CD14-positive monocyte (primary cell): ENCODE measurements around the gene ZIM2. TPM values are rescaled to one million over a fixed set of nuclear protein-coding genes. Genes with fewer than 3 reads are reported as not detected.

Experiments
- DNase-seq, 3 donors: peaks; one replicate each; pipeline ENCODE4 v3.0.0-alpha.2; 2011 to 2022
- H2AFZ ChIP-seq: 2 replicates; pipeline ENCODE4 v1.6.0; 2012; ENCODE audit warnings: mild to moderate bottlenecking, low read depth, low read length, inconsistent platforms; ENCODE audit not compliant: insufficient read depth, poor library complexity, severe bottlenecking
- H3K27ac ChIP-seq, 2 donors: 1 replicate in 1 of 2; 2 replicates in 1 of 2; pipeline ENCODE4 v1.5.1; 2012 to 2013; ENCODE audit warnings: low read length in 2 of 2, control low read depth in 1 of 2, inconsistent platforms in 1 of 2, low read depth in 1 of 2, mild to moderate bottlenecking in 1 of 2
- H3K27me3 ChIP-seq, 2 donors: one replicate each; pipeline versions ENCODE4 v1.6.0 to v1.6.1; 2011 to 2013; ENCODE audit warnings: low read length in 2 of 2; ENCODE audit not compliant: control insufficient read depth in 2 of 2, insufficient read depth in 2 of 2
- H3K36me3 ChIP-seq, 2 donors: replicated peaks in 1 of 2; 1 replicate in 1 of 2; 2 replicates in 1 of 2; pipeline versions ENCODE4 v1.5.1 to v1.6.1; 2012 to 2013; ENCODE audit warnings: low read length in 2 of 2, control low read depth in 1 of 2, inconsistent platforms in 1 of 2, mild to moderate bottlenecking in 1 of 2; ENCODE audit not compliant: insufficient read depth in 2 of 2, control insufficient read depth in 1 of 2
- H3K4me1 ChIP-seq, 2 donors: 1 replicate in 1 of 2; 2 replicates in 1 of 2; pipeline versions ENCODE4 v1.5.1 to v1.6.1; 2012 to 2013; ENCODE audit warnings: low read length in 2 of 2, control low read depth in 1 of 2, inconsistent platforms in 1 of 2, mild to moderate bottlenecking in 1 of 2, moderate library complexity in 1 of 2; ENCODE audit not compliant: insufficient read depth in 2 of 2, control insufficient read depth in 1 of 2
- H3K4me2 ChIP-seq: replicated peaks from 2 replicates; pipeline ENCODE3; 2012; ENCODE audit warnings: low read length, moderate library complexity, mild to moderate bottlenecking; ENCODE audit not compliant: poor library complexity, severe bottlenecking; ENCODE audit errors: extremely low read depth
- H3K4me3 ChIP-seq, 3 experiments: fragments of 200-600 bp in 1 of 3; sonication (generic) in 1 of 3; replicated peaks in 1 of 3; 1 replicate in 2 of 3; 2 replicates in 1 of 3; pipeline ENCODE4 v1.5.1; 2011 to 2013; ENCODE audit warnings: low read length in 3 of 3, mild to moderate bottlenecking in 3 of 3, control low read depth in 2 of 3, low read depth in 2 of 3, inconsistent platforms in 1 of 3, moderate library complexity in 1 of 3
- H3K79me2 ChIP-seq: 2 replicates; pipeline ENCODE4 v1.6.0; 2012; ENCODE audit warnings: mild to moderate bottlenecking, control low read depth, inconsistent platforms, low read length, moderate library complexity; ENCODE audit not compliant: insufficient read depth
- H3K9ac ChIP-seq: 2 replicates; pipeline ENCODE4 v1.6.0; 2017; ENCODE audit warnings: low read length, mild to moderate bottlenecking; ENCODE audit not compliant: insufficient read depth, poor library complexity, severe bottlenecking
- H3K9me3 ChIP-seq, 2 donors: replicated peaks in 1 of 2; 1 replicate in 1 of 2; 2 replicates in 1 of 2; pipeline versions ENCODE4 v1.5.1 to v1.6.1; 2012 to 2013; ENCODE audit warnings: low read length in 2 of 2, control low read depth in 1 of 2; ENCODE audit not compliant: control insufficient read depth in 1 of 2, insufficient read depth in 1 of 2
- H4K20me1 ChIP-seq: 2 replicates; pipeline ENCODE4 v1.6.0; 2012; ENCODE audit warnings: mild to moderate bottlenecking, low read length, control low read depth, moderate library complexity; ENCODE audit not compliant: insufficient read depth
- H3K27ac Mint-ChIP-seq, 7 donors: one replicate each; pipeline ENCODE4 v1.8.0; 2020; ENCODE audit warnings: mild to moderate bottlenecking in 7 of 7, mixed read lengths in 7 of 7, moderate library complexity in 6 of 7, inconsistent platforms in 2 of 7
- H3K27me3 Mint-ChIP-seq, 3 donors: one replicate each; pipeline ENCODE4 v1.8.0; 2021 to 2022; ENCODE audit warnings: low read depth in 3 of 3, mild to moderate bottlenecking in 3 of 3, mixed read lengths in 3 of 3, moderate library complexity in 3 of 3, inconsistent platforms in 1 of 3
- H3K36me3 Mint-ChIP-seq, 2 donors: one replicate each; pipeline ENCODE4 v1.8.0; 2020; ENCODE audit warnings: mixed read lengths in 2 of 2, inconsistent platforms in 1 of 2, mild to moderate bottlenecking in 1 of 2
- H3K4me1 Mint-ChIP-seq: one replicate; pipeline ENCODE4 v1.8.0; 2020; ENCODE audit warnings: mild to moderate bottlenecking, mixed read lengths
- H3K4me3 Mint-ChIP-seq, 2 donors: one replicate each; pipeline ENCODE4 v1.8.0; 2020; ENCODE audit warnings: mild to moderate bottlenecking in 2 of 2, mixed read lengths in 2 of 2, moderate library complexity in 1 of 2
- H3K9me3 Mint-ChIP-seq, 7 donors: one replicate each; pipeline ENCODE4 v1.8.0; 2020 to 2022; ENCODE audit warnings: mixed read lengths in 7 of 7, mild to moderate bottlenecking in 6 of 7, moderate library complexity in 6 of 7, inconsistent platforms in 2 of 7
- WGBS: methylation state at CpG from one replicate; pipeline ENCODE4 v1.1.5; 2013; ENCODE audit warnings: missing lambda C conversion rate; ENCODE audit not compliant: insufficient coverage; 5-methylcytosine and 5-hydroxymethylcytosine counted together
- intact Hi-C, 2 donors: fragments of 100-400 bp; cut with micrococcal nuclease; formaldehyde crosslinking; loops; one replicate each; pipeline versions ENCODE4 v1.15.0 to v1.15.1; 2023
- polyA plus RNA-seq, 3 donors: library from polyadenylated mRNA; depleted of rRNA in 1 of 3; unstranded in 2 of 3; stranded (reverse) in 1 of 3; fragments of 300-500 nt in 2 of 3; fragments of >200 nt in 1 of 3; fragmentation: Illumina TruSeq in 2 of 3; gene quantifications; 1 replicate in 2 of 3; 2 replicates in 1 of 3; pipeline ENCODE4 v1.2.3, GENCODE V29; 2012 to 2021
- TF ChIP-seq, protein P1 (sequence below): fragments of 200-600 bp; IDR thresholded peaks from one replicate; pipeline ENCODE4 v1.8.0; 2022; ENCODE audit warnings: antibody characterized with exemption, mild to moderate bottlenecking

ZIM2 gene
- polyA plus RNA-seq, 3 donors = not detected

DNA sequence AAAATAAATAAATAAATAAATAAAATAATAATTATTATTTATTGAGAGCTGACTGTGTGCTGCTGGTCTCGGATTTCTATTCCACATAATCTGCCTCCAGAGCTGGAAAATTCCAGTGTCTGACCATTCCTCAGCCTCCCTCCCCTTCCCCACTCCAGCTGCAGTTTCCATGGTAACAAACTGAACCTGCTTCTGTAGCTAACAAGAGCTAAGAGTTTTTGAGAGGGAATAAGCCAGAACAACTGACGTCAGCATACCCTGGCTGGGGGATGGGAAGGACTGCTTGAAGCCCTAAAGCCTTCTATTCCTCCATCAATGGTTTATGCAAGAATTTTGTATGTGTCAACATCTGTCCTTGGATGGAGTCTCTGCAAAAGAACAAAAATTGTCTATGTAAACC lies 26.0 kb upstream of the ZIM2 start:
- Histone ChIP-seq H3K4me3 (no peak overlapping the region), H3K27ac (no peak overlapping the region), H3K9me3 (peaks cover 68 to 83% of the 10 kb centered on the region in 2 donors), H3K4me2 (no peak overlapping the region), H2AFZ (no peak overlapping the region), H3K79me2 (no peaks in the 10 kb centered on the region), H3K27me3 (no peaks in the 10 kb centered on the region), H3K36me3 (no peaks in the 10 kb centered on the region), H4K20me1 (no peaks in the 10 kb centered on the region), H3K4me1 (no peaks in the 10 kb centered on the region), H3K9ac (no peak overlapping the region)
- Mint-ChIP-seq H3K27me3 (peaks cover 0 to 2% (median 0%) of the 10 kb centered on the region in 3 donors), H3K9me3 (peaks cover 35 to 74% (median 57%) of the 10 kb centered on the region in 7 donors), H3K36me3 (no peaks in the 10 kb centered on the region), H3K27ac (no peak overlapping the region), H3K4me3 (no peak overlapping the region), H3K4me1 (no peaks in the 10 kb centered on the region)
- intact Hi-C loops = no loop called here
- DNase-seq = no peak
- TF ChIP-seq, protein P1, sequence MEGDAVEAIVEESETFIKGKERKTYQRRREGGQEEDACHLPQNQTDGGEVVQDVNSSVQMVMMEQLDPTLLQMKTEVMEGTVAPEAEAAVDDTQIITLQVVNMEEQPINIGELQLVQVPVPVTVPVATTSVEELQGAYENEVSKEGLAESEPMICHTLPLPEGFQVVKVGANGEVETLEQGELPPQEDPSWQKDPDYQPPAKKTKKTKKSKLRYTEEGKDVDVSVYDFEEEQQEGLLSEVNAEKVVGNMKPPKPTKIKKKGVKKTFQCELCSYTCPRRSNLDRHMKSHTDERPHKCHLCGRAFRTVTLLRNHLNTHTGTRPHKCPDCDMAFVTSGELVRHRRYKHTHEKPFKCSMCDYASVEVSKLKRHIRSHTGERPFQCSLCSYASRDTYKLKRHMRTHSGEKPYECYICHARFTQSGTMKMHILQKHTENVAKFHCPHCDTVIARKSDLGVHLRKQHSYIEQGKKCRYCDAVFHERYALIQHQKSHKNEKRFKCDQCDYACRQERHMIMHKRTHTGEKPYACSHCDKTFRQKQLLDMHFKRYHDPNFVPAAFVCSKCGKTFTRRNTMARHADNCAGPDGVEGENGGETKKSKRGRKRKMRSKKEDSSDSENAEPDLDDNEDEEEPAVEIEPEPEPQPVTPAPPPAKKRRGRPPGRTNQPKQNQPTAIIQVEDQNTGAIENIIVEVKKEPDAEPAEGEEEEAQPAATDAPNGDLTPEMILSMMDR = no peak
- WGBS = no CpG with 5 or more reads among the region's 2 CpGs

DNA sequence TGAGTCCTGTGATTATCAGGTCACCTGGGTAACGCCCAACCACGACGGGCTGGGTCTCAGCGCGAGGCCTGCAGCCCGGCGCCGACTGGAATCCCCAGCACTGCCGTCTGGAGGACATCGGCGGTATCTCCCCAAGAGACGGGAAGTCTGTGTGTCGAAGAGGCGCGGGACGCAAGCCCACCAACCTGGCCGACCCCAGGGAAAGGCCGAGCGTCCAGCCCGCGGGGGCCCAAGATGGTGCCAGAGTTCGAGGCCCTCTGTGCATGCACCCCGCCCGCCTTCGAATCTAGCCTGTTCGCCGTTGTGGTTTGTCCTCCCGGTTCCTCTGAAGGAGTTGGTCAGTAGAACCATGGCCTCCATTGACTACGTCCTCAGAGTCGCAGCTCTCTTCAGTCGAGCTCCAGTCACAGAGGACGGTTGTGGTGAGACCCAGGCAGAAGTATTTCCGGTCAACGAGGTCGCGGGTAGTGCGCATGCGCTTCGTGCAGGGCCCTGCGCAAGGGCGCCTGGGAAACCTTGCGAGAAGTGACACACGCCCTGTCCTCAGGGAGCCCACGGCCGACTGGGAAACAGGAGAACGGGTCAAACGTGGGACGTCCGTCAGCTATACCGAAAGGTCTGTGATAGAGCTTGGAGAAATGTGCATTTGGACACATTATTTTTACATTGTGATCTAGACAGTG lies 24.1 kb upstream of the ZIM2 start:
- H3K79me2 ChIP-seq = no peaks in the 10 kb centered on the region
- no peaks in the 10 kb centered on the region for H3K27me3 ChIP-seq
- Mint-ChIP-seq H3K36me3 (no peaks in the 10 kb centered on the region), H3K4me3 (no peak overlapping the region), H3K27ac (no peak overlapping the region), H3K4me1 (no peaks in the 10 kb centered on the region), H3K27me3 (peaks cover 0 to 2% (median 0%) of the 10 kb centered on the region in 3 donors), H3K9me3 (peaks cover 25 to 66% (median 43%) of the 10 kb centered on the region in 7 donors)
- no peak overlapping the region for H3K27ac ChIP-seq
- WGBS = 48% methylated on average over 46 of the region's 50 CpGs
- no peaks in the 10 kb centered on the region for H3K4me1 ChIP-seq
- H3K4me2 ChIP-seq = no peak overlapping the region
- peaks cover 59 to 78% of the 10 kb centered on the region in 2 donors for H3K9me3 ChIP-seq
- TF ChIP-seq, protein P1 = no peak
- no peak overlapping the region for H3K9ac ChIP-seq
- DNase-seq = no peak
- H4K20me1 ChIP-seq = no peaks in the 10 kb centered on the region
- H3K36me3 ChIP-seq = no peaks in the 10 kb centered on the region
- intact Hi-C loops = no loop called here
- H3K4me3 ChIP-seq = no peak overlapping the region
- H2AFZ ChIP-seq = no peak overlapping the region
